Myocyte (in vitro differentiated cells): ENCODE data around the gene UNK. TPM values are rescaled to one million over a fixed set of nuclear protein-coding genes. Genes with fewer than 3 reads are reported as not detected.
"Not testable (repeated sequence)": the region's sequence is repeated elsewhere in the genome, so short reads cannot be mapped to it uniquely, and the experiment has no call there.

ENCODE experiments used
- DNase-seq: peaks from one replicate; pipeline ENCODE4 v3.0.0-alpha.2; 2012; ENCODE audit warnings: low read depth
- total RNA-seq: library from RNA; depleted of rRNA; stranded (reverse); fragments of >200 nt; gene quantifications from 2 replicates; pipeline ENCODE4 v1.2.3, GENCODE V29; 2014

The UNK gene
- total RNA-seq, 1 donor from 2014 or later: 12.7 TPM

DNA sequence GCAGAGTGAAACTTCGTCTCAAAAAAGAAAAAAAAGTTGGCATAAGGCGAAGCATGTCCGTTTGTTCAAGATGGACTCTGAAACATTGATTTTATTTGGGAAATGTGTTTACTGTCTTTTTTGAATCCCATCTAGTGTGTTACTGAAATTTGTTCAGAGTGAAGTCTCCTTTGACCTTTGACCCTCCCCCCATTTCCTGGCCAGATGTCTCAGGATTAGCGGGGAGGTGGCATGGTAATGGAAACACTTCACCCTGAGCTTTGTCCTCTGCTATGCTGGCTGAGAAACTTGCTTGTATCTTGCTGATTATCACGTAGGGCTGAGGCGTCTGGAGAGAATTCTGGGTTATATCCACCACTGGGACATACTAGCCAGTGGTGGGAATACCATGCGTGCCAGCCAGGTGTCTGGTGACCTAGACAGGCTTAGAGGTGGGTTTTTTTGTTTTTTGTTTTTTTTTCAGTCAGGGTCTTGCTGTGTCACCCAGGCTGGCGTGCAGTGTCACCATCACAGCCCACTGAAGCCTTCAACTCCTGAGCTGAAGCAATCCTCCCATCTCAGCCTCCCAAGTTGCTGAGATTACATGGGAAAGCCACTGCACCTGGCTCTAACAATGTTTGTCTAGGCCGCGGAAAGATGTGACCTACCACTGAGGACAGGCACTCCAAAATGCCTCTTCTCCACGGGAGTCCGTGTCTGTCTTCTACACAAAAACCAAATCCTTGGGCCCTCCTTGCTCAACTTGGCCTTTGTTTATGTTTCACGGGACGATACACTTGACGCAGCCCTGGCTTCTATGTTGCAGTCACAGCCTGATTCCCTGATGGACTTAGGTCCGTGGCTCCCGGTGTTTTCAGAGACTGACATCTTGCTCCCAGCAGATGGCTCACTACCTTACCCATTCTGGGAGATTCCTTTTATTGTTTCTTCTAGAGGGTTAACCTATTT is 13.0 kb upstream of the UNK start:
- DNase-seq: no peak

DNA sequence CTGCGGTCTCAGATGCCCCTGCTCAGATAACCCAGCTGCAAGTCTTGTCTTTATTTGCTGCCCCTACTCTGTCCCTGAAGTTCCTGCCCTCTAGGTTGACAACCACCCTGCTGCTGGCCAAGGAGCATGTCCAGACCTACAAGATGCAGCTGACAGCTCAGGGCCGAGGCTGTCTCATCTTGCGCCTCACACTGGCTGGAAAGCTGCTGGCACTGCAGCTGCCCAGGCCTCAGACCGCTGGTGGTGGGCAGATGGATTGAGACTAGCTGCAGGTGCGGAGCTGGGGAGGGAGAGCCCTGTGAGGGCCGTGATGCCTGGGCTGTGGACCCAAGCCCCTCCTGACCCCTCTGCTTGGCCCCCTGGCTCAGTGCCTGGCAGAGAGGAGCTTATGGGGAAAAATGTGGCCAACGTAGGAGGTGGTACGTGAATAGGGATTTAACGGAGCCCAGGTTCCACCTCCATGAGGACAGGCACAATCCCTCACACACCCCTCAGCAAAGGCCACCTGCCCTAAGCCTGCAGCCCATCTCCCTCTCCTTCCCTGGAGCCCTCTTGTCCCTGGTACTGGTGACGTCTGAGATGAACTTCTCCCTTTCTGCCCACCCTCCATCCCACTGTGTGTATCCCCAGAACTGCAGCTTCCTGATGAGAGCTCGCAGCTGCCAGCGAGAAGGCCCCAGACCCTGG is 11.3 kb upstream of the UNK start:
- DNase-seq: peak; percentile 88

DNA sequence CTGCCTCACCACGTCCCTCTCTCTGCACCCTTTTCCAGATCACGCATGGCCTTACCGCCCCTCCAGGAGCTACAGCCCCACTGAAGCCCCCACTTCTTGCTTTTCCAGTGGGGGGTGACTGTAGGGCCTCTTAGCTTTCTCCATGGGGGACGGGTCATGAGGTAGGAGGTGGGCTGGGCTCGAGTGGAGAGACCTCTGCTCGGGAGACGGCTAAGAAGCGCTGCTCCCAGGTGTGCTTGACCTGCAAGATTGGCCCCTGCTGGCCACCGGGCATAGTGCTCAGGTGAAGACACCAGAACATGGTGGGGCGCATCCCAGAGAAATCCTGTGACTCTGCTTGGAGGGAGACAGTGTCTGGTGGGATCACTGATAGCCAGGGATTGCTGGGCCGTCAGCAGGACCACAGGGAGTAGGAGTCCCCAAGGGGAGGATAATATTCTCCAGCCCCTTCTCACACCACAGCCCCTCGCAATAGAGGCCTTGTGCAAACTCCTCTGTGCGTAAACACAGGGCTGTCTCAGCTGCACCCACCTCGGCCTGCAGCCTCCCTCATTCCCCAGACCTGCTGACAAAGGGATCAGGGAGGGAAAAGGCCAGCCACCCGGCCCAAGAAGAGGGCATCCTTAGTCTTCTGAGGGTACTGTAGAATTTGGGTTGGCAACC is 10.7 kb upstream of the UNK start:
- DNase-seq: no peak

DNA sequence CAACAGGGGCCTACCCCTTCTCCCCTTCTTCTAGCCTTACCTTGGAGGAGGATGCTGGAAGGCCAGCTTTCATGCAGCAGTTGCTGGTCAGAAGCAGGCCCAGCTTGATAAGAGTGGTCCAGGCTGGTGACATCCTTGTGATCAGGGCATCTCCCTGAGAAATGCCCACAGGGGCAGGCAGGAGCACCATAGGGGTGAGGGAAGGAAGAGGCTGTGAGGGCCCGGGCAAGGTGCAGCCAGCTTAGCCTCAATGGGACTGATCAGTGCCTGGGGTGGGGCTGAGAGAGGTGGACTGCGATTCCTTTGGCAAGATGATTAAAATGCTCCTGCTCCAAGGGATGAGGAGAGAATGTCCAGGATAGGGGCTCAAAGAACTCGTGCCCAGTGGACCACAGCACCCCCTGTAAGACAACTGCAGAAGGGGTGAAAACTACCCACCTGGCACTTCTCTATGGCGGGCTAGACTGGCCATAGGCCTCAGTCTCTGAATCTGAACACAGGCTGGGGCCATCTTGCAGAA is 10.1 kb upstream of the UNK start:
- no peak for DNase-seq

DNA sequence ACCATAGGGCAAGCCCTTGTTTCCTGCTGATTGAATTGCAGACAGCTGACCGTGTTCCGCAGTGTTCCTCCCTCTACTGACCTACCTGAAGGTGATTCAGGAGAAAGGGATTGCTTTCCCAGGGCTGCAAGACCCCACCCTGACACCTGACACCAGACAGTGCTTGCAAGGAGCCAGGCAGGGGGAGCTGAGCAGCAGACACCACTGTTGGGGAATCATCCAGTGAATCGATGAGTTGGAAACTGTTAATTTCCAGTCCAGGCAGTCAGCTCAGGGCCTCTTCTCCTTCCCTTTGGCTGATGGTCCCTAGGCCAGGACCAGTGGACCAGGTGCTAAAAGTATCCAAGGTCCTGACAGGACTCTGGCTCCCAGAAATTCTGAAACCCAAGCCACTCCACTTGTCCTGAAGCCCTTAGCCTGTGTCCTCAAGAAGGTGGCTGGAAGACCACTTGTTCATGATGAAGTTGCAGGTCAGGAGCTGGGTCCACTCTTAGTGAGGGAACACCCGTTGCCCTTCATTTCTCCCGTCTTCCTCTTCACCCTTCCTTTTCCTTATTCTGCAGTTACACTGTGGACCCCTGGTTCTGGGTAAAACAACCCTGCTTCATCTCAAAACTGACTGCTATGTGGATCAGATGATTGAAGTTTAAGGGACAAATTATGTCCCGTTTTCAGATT is 9.5 kb upstream of the UNK start:
- peak; percentile 45 for DNase-seq

DNA sequence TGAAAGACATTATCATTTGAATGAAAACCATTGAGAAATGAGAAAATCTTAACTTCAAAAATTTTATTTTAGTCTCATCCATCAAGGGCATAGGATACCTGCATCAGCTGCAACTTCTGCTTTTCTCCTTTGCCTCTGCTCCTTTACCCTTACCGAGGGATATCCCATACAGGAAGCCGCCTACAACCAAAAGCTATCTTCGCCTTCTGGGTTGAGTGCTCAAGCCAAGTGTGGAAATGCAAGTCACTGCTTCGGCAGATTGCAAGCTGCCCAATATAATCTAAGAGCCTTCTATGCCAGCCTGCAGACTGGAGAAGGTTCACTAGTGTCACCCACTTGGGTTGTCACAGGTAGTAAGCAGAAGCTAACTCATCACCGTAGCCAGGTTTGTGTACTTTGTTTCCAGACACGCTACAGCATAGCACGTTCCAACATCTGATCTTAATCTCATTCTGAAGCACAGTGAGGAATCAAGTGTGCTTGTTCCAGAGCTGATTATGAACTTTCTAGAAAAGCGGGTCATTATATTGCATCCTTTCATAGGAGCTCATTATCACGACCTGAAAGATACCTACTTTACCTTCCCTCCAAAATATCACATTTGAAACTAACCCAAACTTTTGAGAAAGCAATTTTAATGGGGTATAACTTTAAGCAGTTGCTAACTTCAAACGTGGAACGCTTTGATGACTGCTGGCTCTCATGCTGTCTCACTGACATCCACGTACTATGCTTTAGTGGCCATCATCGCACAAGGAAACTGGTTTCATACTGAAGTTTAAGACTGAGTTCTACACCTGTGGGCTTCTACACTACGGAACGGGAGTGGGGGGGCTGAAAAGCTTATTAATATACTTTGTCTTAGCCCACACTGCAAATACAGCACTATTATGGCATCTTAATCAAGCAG is 8.0 kb upstream of the UNK start:
- DNase-seq: peak; percentile 30

DNA sequence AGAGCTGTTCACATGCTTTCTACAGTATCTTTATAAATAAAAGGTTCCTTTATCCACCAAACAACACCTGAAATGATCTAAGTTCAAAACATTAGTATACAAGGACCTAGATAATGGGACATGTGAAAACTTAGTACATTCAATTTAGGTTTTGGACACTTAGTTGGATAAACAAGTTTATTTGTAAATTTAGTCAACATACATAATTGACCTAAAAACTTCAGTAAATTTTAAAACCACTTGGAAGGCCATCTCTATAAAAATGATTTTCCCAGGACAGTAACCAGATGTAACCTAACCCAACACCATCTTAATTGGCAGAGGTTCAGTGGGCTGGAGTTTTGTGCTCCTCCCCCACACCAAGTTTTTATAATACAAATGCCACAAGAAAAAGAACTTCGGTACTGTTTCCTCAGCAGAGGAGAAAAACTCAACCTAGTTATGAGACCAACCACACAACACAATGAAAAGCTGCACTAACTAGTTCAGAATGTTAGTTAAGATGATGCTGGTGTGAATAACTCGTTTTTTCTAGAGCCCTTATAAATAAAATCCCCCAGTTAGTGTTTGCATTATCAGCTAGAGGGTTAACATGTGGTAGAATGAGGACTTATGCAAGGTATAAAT is 7.2 kb upstream of the UNK start:
- peak; percentile 41 for DNase-seq

DNA sequence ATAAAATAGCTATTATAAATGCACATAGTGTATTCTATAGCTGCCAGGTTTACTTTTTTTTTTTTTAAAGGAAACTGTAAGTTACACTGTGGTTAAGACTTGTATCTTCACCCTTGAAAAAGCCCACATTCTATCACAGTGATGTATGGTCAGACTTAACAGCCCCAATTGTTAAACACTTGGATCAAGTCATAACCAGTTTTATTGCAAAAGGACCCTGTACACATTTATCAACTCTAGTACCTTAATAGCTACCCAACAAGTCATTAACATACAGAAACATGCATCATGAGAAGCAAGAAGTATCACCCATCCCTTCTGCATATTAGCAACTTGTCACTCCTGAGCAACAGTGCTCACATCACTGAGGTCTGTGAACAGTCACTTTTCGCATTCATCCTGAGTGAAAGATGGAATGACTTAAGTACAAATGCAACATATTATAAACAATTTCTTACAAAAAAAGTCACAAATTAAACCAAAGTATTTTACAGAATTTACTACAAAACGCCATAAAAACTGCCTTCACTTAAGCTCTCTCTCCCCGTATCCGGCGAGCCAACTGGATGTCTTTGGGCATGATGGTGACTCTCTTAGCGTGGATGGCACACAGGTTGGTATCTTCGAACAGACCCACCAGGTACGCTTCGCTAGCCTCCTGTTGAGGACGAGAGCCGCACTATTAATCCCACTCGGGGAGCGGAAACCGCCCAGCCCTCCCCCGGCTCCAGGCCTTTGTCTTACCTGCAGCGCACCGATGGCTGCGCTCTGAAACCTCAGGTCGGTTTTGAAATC is 6.3 kb upstream of the UNK start:
- not testable (repeated sequence) for DNase-seq

DNA sequence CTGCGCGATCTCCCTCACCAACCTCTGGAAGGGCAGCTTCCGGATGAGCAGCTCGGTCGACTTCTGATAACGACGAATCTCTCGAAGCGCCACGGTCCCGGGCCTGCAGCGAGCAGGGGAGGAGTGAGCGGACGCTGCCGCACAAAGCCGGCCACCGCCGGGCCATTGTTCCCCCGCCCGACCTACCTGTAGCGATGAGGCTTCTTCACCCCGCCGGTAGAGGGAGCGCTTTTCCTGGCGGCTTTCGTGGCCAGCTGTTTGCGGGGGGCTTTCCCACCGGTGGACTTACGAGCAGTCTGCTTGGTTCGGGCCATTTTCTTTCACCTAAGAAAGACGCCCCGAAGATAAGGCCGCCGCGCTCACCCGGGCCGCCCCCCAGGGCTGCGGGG is 5.8 kb upstream of the UNK start:
- no peak for DNase-seq

DNA sequence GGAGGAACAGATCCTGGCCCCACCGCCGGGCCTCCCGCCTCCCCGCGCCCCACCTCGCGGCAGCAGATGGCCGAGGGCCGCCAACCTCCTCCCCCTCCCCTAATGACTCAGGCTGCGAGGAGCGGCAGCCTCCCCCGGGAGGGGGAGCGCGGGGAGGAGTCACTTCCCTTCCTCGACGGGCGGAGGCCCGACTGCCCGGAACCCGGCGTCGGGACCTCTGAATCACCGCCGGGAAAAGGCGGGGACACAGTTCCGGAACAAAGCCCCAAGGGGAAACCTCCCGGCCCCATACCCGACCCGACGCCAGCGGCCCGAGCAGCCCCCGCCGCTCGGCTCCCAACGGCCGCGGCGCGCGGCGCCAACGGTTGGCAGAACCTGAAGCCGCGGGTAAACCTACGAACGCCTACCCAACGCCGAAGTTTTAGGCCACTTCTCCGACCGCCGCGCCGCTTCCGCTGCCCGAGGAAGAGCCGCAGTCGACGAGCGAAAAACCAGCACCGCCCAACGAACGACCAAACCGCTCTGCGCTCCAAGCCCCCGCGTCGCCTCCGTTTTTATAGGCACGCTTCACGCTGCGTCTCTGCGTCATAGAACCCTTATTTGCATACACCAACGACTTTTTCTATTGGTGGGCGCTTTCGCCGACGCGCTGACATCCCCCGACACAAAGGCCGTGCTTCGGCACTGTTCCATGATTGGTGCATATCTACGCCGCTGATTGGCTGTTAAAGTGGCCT is 5.2 kb upstream of the UNK start:
- DNase-seq: peak; percentile 100

DNA sequence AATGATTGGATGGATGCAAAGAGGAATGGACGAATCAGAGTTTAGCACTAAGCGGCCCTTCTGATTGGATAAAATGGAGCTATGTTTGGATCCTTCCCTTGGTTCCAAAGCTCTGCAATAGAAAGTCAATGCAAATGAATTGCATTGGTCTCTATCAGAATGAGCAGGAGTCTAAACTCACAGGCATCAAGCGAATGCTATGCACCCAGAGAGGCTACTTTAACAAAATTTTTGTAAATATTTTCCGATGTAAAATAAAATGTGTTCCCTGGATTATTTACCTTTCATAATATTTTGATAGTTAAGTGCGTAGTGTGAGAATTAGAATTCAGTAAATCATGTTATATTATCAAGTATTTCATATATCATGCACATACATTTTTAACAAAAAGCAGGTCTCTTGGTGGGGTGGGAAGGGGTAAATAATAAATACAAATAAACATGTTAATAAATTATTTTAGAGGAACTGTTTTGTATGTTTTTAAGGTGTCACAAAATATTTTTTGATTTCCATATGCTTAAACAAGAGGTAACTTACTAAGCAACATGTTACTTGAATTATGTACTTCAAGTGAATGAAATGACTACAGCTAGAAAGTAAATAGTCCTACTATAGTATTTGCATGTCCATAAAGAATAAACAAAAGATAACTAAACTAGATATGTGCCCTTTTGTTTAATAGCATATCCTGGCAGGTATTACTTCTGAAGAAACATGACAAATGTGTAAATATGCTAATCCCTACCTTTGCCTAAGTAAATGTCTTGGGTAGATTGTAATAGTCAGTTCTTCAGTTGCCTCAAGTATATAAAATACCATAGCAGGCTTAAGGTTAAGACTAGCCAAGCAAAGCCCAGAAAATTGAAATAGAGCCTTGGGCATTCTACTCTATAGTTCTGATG is 4.4 kb upstream of the UNK start:
- no peak for DNase-seq

DNA sequence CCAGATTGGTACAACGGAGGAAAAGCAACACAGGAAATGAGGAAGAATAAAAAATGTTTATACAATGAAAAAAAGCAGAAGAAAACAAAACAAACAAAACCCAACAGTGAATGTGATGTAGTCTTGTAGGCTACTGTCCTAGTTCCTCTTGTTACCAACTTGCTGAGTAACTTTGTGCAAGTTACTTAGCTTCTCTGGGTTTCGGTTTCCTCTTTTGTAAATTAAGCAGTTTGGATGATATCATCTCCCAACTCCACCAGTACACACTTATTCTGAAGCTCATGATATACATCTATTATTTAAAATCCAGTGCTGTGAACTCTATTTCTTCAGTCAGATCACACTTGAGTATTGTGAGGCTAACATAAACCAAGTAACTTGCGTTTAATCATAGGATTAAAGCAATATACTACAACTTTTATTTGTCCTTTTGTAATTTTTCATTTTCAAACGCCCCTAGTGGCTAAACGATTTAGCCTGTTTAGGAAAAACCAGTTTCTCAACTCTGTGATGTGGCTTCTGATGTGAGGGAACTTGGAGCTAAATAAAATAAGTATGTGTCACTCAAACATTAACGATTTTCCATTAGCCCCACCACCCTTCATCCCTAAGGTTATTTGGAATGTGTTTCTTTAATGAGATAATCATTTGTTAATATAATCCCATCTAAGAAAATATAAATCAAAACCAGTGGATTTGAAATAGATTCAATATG is 1.4 kb upstream of the UNK start:
- DNase-seq: peak; percentile 70

DNA sequence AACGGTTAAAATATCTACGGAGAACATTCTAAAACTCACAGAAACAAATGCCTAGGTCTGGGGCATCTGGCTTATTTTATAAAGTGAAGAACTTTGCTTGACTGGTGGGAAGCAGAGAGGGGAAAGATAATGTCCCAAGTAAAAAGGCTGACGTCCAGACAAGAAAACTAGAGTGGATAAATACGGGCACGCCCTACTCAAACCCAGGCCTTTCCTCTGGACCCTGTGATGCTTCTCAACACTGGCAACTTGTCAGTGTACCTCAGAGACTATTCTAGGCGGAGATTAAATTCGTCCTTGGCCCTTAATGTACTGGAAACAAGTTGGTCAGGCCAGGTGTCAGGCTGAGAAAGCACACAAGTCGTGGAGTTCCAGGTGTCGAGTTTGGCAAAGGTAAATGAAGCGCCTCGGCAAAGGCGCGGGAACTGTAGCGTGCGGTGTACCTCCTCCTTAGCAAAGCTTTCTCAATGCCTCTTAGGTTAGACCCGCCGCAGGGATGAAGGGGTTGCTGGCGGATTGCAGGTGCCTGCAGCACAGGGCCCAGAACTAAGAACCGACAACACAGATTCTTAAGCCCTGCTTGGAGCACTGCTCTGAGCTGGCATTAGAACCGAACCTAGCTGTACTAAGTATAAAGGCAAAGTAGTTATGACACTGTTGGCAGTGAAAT is 668 bp upstream of the UNK start:
- DNase-seq: no peak

DNA sequence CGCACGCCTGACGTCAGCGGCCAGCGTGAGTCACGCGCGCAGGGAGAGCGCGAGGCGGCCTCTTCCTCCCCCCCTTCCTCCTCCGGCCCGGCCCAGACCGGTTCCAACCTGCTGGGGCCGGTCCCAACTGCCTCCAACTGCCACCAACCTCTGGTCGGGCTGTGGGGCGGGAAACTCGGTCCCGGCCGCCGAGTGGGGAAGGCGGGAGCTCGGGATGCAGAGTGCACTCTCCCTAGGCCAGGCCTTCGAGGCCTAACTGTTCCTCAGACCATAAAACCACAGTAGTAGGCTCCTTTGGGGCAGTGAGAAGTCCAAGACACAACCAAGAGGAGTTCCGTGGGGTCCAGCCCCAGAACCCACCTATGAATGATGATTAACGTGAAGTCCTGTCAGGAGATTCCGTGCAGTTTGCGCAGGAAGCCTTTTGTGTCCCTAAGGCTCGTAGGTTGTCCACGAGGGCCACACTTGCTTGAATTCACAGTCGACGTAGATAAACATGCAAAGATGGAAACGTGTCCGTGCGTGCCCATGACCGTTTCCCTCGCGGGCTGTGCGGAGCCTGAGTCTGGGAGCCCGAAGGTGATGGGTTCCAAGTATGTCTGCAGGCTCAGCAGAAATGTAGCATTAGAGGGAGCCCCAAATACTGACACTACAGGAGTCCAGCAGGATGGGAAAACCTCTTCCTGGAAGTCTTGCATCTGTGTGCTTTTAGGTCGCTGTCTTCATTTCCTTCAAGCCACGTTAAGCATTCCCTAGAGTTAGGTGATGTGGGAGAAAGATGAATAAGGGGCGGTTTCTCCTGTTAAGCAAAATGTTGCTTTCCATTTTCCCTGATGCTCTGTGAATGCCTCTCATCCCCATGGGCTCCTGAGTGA is 647 bp downstream of the UNK start:
- peak; percentile 92 for DNase-seq

DNA sequence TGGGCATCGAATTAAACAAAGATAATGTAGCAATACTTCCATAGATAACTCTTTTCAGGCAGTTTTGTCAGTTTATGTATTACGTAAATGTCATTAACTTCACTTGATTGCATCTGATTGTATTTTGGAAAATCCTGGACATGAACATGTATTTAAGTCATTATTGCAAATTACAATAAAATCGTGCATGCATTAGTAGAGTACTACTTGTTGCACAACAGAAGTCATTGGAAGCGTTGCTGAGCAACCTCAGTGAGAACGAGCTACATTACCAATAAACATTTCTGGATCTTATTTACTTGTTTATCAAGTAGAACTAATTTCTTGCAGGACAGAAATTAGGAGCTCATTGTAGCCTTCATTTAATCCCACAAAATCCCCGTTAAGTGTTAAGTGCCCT is 6.6 kb downstream of the UNK start:
- DNase-seq: no peak
